Loucy (cell line): Measurements from ENCODE around the gene MT1A.

Source experiments
- H2AFZ ChIP-seq: fragments of 200-600 bp; sonication (generic); 2 replicates; pipeline ENCODE4 v1.6.0; 2016; ENCODE audit warnings: antibody characterized with exemption, mild to moderate bottlenecking, low read length, moderate library complexity
- H3F3A ChIP-seq: fragments of 200-600 bp; 2 replicates; pipeline ENCODE4 v1.6.0; 2016; ENCODE audit warnings: antibody characterized with exemption, low read depth, mild to moderate bottlenecking
- H3K27me3 ChIP-seq: fragments of 200-600 bp; sonication (generic); 2 replicates; pipeline ENCODE4 v1.6.1; 2014; ENCODE audit warnings: low read length, mild to moderate bottlenecking; ENCODE audit not compliant: insufficient read depth, poor library complexity, severe bottlenecking
- H3K36me3 ChIP-seq: fragments of 200-600 bp; sonication (generic); 2 replicates; pipeline ENCODE4 v1.6.1; 2016; ENCODE audit warnings: low read length; ENCODE audit not compliant: insufficient read depth
- H3K4me1 ChIP-seq: fragments of 200-600 bp; sonication (generic); 2 replicates; pipeline ENCODE4 v1.5.1; 2014; ENCODE audit warnings: low read length, mild to moderate bottlenecking; ENCODE audit not compliant: insufficient read depth, poor library complexity, severe bottlenecking
- H3K4me2 ChIP-seq: fragments of 200-600 bp; sonication (generic); 2 replicates; pipeline ENCODE4 v1.6.0; 2014; ENCODE audit warnings: antibody characterized with exemption, low read length, low read depth, mild to moderate bottlenecking; ENCODE audit not compliant: poor library complexity, severe bottlenecking
- H3K4me3 ChIP-seq: fragments of 200-600 bp; sonication (generic); 2 replicates; pipeline ENCODE4 v1.5.1; 2014; ENCODE audit warnings: low read length, mild to moderate bottlenecking, mixed read lengths; ENCODE audit not compliant: poor library complexity, severe bottlenecking
- H3K79me2 ChIP-seq: fragments of 200-600 bp; sonication (generic); 2 replicates; pipeline ENCODE4 v1.6.1; 2014; ENCODE audit warnings: low read length; ENCODE audit not compliant: insufficient read depth
- H3K9ac ChIP-seq: fragments of 200-600 bp; sonication (generic); 2 replicates; pipeline ENCODE4 v1.6.0; 2014; ENCODE audit warnings: mild to moderate bottlenecking, low read depth, low read length, moderate library complexity; ENCODE audit not compliant: poor library complexity, severe bottlenecking
- H3K9me2 ChIP-seq: fragments of 200-600 bp; sonication (generic); replicated peaks from 2 replicates; pipeline ENCODE4 v1.6.1; 2016; ENCODE audit warnings: low read depth, low read length, mixed read lengths
- H3K9me3 ChIP-seq: fragments of 200-600 bp; sonication (generic); 2 replicates; pipeline ENCODE4 v1.6.1; 2014; ENCODE audit warnings: mild to moderate bottlenecking, antibody characterized with exemption, low read length, low read depth; ENCODE audit not compliant: insufficient read depth
- H4K20me1 ChIP-seq: fragments of 200-600 bp; sonication (generic); 2 replicates; pipeline ENCODE4 v1.6.0; 2014; ENCODE audit warnings: antibody characterized with exemption, low read length, mild to moderate bottlenecking; ENCODE audit not compliant: insufficient read depth, poor library complexity, severe bottlenecking
- CTCF ChIP-seq: fragments of 200-600 bp; sonication (generic); conservative IDR thresholded peaks from 2 replicates; pipeline ENCODE4 v1.5.1; 2014; ENCODE audit warnings: mild to moderate bottlenecking, antibody characterized with exemption, low read length
- EZH2phosphoT487 ChIP-seq: fragments of 200-600 bp; IDR thresholded peaks from 2 replicates; pipeline ENCODE4 v1.6.1; 2018; ENCODE audit warnings: antibody characterized with exemption, mild to moderate bottlenecking, moderate library complexity, borderline replicate concordance

MT1A gene

GRCh38 chr16:56632848-56633365, 5.6 kb upstream of the MT1A start:
- H4K20me1 ChIP-seq = no peaks in the 10 kb centered on the region
- no peak overlapping the region for H3K4me3 ChIP-seq
- H2AFZ ChIP-seq = no peak overlapping the region
- no peaks in the 10 kb centered on the region for H3K9me3 ChIP-seq
- no peaks in the 10 kb centered on the region for H3K9me2 ChIP-seq
- no peaks in the 10 kb centered on the region for H3K27me3 ChIP-seq
- no peaks in the 10 kb centered on the region for H3K4me1 ChIP-seq
- TF ChIP-seq CTCF (no peak), EZH2phosphoT487 (no peak)
- no peak overlapping the region for H3K9ac ChIP-seq
- H3F3A ChIP-seq = no peaks in the 10 kb centered on the region
- H3K79me2 ChIP-seq = no peaks in the 10 kb centered on the region
- no peak overlapping the region for H3K4me2 ChIP-seq
- no peaks in the 10 kb centered on the region for H3K36me3 ChIP-seq

DNA sequence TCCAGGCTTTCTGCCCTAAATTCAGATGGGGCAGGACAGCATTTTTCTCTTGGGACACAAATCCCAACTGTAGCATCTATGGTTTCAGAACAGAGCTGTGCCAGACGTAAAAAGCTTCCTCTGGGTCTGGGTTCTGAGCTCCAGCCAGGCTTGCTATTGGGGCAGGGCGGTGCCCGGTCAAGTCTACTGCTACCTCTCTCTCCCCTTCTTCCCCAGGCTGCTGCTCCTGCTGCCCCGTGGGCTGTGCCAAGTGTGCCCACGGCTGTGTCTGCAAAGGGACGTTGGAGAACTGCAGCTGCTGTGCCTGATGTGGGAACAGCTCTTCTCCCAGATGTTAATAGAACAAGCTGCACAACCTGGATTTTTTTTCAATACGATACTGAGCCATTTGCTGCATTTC, 4.9 kb upstream of the MT1A start:
- H3K79me2 ChIP-seq = no peaks in the 10 kb centered on the region
- no peaks in the 10 kb centered on the region for H4K20me1 ChIP-seq
- no peaks in the 10 kb centered on the region for H3F3A ChIP-seq
- H3K4me1 ChIP-seq = no peaks in the 10 kb centered on the region
- no peak overlapping the region for H3K4me3 ChIP-seq
- H3K9me2 ChIP-seq = no peaks in the 10 kb centered on the region
- no peak overlapping the region for H2AFZ ChIP-seq
- no peak overlapping the region for H3K4me2 ChIP-seq
- H3K36me3 ChIP-seq = no peaks in the 10 kb centered on the region
- H3K9ac ChIP-seq = no peak overlapping the region
- H3K27me3 ChIP-seq = no peaks in the 10 kb centered on the region
- no peak for TF ChIP-seq EZH2phosphoT487
- no peak for TF ChIP-seq CTCF
- no peaks in the 10 kb centered on the region for H3K9me3 ChIP-seq

DNA sequence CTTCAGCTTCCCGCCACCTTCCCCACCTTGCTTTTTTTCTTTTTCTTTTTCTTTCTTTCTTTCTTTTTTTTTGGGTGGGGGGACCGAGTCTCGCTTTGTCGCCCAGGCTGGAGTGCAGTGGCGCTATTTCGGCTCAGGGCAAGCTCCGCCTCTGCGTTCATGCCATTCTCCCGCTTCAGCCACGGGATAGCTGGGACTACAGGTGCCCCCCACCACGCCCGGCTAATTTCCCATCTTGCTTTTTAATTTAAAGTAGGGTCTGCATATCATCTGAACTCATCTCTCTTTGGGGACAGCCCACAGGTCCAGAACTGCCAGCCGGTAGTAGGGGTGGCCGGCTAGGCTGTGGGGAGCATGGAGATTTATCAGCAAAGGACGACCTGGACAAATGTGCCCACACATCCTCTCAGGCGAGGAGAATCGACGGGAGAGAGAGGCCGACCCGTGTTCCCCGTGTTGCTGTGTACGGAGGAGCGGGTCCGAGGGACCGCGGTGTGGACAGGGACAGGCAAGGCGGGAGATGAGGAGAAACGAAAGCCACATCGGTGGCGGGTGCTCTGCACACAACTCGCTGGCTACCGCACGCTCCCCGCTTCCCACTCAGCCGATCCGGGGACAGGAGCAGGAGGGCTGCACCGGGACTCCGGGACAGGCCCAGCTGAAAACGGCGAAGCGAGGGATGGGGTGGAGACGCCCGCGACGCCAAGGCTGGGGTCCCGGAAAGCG, 3.6 kb upstream of the MT1A start:
- no peaks in the 10 kb centered on the region for H3K4me1 ChIP-seq
- H3K4me3 ChIP-seq = no peak overlapping the region
- no peaks in the 10 kb centered on the region for H3K36me3 ChIP-seq
- no peak overlapping the region for H3K9ac ChIP-seq
- H3K9me3 ChIP-seq = no peaks in the 10 kb centered on the region
- no peak overlapping the region for H2AFZ ChIP-seq
- H3K27me3 ChIP-seq = no peaks in the 10 kb centered on the region
- no peak for TF ChIP-seq CTCF
- TF ChIP-seq EZH2phosphoT487 = no peak
- H3K4me2 ChIP-seq = no peak overlapping the region
- H3K9me2 ChIP-seq = no peaks in the 10 kb centered on the region
- no peaks in the 10 kb centered on the region for H3K79me2 ChIP-seq
- H4K20me1 ChIP-seq = no peaks in the 10 kb centered on the region
- no peaks in the 10 kb centered on the region for H3F3A ChIP-seq
